Suprapubic skin (tissue), 4 donors: ENCODE measurements around the gene NCLN. TPM values are rescaled to one million over a fixed set of nuclear protein-coding genes. Genes with fewer than 3 reads are reported as not detected.

ENCODE experiments used
- DNase-seq, 2 donors: peaks; one replicate each; pipeline ENCODE4 v3.0.0-alpha.2; 2019; ENCODE audit warnings: low spot score in 2 of 2
- H3K27ac ChIP-seq: fragments of 200-600 bp; sonication (generic); one replicate; pipeline ENCODE4 v1.5.1; 2019
- H3K27me3 ChIP-seq: fragments of 200-600 bp; sonication (generic); one replicate; pipeline ENCODE4 v1.5.1; 2019
- H3K36me3 ChIP-seq: fragments of 200-600 bp; sonication (generic); one replicate; pipeline ENCODE4 v1.5.1; 2019
- H3K4me1 ChIP-seq: fragments of 200-600 bp; sonication (generic); one replicate; pipeline ENCODE4 v1.5.1; 2019
- H3K4me3 ChIP-seq: fragments of 200-600 bp; sonication (generic); one replicate; pipeline ENCODE4 v1.5.1; 2019; ENCODE audit warnings: mild to moderate bottlenecking
- H3K9me3 ChIP-seq: fragments of 200-600 bp; sonication (generic); one replicate; pipeline ENCODE4 v1.5.1; 2019
- EP300 ChIP-seq: sonication (generic); formaldehyde crosslinking; IDR thresholded peaks from one replicate; pipeline ENCODE4 v1.6.1; 2017; ENCODE audit warnings: antibody characterized with exemption
- POLR2A ChIP-seq, 2 donors: fragments of 450-650 bp; IDR thresholded peaks; one replicate each; pipeline ENCODE4 v1.6.1; 2017; ENCODE audit warnings: antibody characterized with exemption in 2 of 2, mild to moderate bottlenecking in 2 of 2, moderate library complexity in 2 of 2
- POLR2AphosphoS5 ChIP-seq, 3 donors: sonication (generic); formaldehyde crosslinking; IDR thresholded peaks; one replicate each; pipeline ENCODE4 v1.6.1; 2017; ENCODE audit warnings: antibody characterized with exemption in 3 of 3
- WGBS: methylation state at CpG from one replicate; pipeline ENCODE4 v1.1.5; 2018; 5-methylcytosine and 5-hydroxymethylcytosine counted together
- total RNA-seq, 4 donors: library from RNA; depleted of rRNA; stranded (reverse); fragments of >200 nt; gene quantifications; one replicate each; pipeline ENCODE4 v1.1.0, GENCODE V29; 2016
- TF ChIP-seq, protein P1 (sequence below), 2 donors: fragments of 200-600 bp in 1 of 2; fragments of 450-650 bp in 1 of 2; sonication (generic) in 1 of 2; IDR thresholded peaks; one replicate each; pipeline ENCODE4 v1.5.1; 2016 to 2019; ENCODE audit warnings: antibody characterized with exemption in 2 of 2, mild to moderate bottlenecking in 1 of 2, moderate library complexity in 1 of 2

Gene NCLN
- total RNA-seq, 4 donors from 2014 or later, result 31.1 to 66.7 (median 35.0) TPM

DNA sequence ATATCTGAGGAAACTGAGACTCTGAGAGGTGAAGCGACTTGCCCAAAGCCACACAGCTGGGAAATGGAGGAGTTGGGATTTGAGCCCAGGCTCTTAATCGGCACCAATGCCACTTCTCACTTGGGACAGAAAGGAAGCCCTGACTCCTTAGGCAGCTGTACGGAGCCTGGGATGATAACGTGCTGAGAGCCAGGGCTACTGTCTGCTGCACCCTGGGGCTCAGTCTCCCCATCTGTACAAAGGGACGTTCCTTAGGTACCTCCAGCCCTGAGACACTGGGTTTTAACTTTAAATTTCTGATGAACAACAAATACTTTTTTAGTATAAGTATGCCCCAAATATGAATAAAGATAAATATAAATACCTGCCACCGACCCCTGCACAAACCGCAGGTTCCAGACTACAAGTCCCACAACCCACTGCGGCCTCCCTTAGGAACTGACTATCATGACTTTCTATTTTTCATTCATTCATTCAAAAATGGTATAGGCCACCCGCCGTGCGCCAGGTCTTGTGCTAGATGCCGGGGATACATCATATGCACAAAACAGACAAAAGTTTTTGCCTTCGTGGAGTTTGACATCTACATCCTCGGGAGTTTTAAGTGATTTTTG is 776 bp upstream of the NCLN start:
- no peak for DNase-seq
- WGBS, result 13% methylated on average over 14 of the region's 14 CpGs
- H3K4me3 ChIP-seq, result peak overlapping the region; percentile 91

DNA sequence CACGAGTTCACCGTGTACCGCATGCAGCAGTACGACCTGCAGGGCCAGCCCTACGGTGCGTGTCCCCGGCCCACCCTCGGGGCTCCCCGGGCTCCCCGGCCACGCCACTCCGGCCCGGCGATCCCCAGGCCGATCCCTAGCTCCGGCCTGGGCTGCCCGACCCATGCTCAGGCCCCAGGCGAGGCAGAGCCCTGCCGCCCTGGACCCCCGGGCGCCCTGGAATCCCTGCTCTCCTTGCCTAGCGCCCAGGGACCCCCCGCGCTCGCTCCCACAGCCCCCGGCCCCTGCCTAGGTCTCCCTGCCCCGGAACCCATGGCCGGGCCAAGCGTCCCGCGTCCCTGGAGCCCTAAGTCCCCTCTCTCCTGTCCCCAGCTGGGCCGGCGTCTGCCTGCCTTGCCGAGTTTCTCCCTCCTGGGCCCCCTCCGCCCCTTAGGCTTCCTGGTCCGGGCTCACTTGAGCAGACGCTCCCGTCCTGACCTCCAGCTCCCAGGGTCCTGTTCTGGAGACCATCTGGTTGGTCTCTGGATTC is 494 bp downstream of the NCLN start:
- H3K4me3 ChIP-seq, result peak overlapping the region; percentile 91
- WGBS, result 0% methylated on average over 15 of the region's 38 CpGs

More for the DNA sequence above, 776 bp upstream of the NCLN start:
- H3K27me3 ChIP-seq, result no peaks in the 10 kb centered on the region
- H3K36me3 ChIP-seq, result no peaks in the 10 kb centered on the region
- no peaks in the 10 kb centered on the region for H3K9me3 ChIP-seq
- TF ChIP-seq POLR2AphosphoS5 (IDR thresholded peaks at IDR 0.05), result no peak
- TF ChIP-seq, protein P1, sequence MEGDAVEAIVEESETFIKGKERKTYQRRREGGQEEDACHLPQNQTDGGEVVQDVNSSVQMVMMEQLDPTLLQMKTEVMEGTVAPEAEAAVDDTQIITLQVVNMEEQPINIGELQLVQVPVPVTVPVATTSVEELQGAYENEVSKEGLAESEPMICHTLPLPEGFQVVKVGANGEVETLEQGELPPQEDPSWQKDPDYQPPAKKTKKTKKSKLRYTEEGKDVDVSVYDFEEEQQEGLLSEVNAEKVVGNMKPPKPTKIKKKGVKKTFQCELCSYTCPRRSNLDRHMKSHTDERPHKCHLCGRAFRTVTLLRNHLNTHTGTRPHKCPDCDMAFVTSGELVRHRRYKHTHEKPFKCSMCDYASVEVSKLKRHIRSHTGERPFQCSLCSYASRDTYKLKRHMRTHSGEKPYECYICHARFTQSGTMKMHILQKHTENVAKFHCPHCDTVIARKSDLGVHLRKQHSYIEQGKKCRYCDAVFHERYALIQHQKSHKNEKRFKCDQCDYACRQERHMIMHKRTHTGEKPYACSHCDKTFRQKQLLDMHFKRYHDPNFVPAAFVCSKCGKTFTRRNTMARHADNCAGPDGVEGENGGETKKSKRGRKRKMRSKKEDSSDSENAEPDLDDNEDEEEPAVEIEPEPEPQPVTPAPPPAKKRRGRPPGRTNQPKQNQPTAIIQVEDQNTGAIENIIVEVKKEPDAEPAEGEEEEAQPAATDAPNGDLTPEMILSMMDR (IDR thresholded peaks at IDR 0.05), result no peak
- no peak overlapping the region for H3K27ac ChIP-seq
- peaks cover 33% of the 10 kb centered on the region for H3K4me1 ChIP-seq

GRCh38 chr19:3186891-3187661 is 1.3 kb downstream of the NCLN start:
- H3K27me3 ChIP-seq, result no peaks in the 10 kb centered on the region
- DNase-seq, result no peak
- H3K4me1 ChIP-seq, result peaks cover 33% of the 10 kb centered on the region
- no peak overlapping the region for H3K27ac ChIP-seq
- TF ChIP-seq EP300 (no peak), POLR2A (IDR thresholded peaks at IDR 0.05) (no peak), POLR2AphosphoS5 (IDR thresholded peaks at IDR 0.05) (no peak)
- TF ChIP-seq, protein P1 (IDR thresholded peaks at IDR 0.05), result no peak
- no peaks in the 10 kb centered on the region for H3K9me3 ChIP-seq
- H3K36me3 ChIP-seq, result no peaks in the 10 kb centered on the region
- peak overlapping the region; percentile 91 for H3K4me3 ChIP-seq
- 71% methylated on average over 23 of the region's 23 CpGs for WGBS

More for the DNA sequence above, 494 bp downstream of the NCLN start:
- Histone ChIP-seq H3K27ac (peak overlapping the region; percentile 53), H3K27me3 (no peaks in the 10 kb centered on the region), H3K36me3 (no peaks in the 10 kb centered on the region), H3K9me3 (no peaks in the 10 kb centered on the region), H3K4me1 (peaks cover 33% of the 10 kb centered on the region)
- DNase-seq, result no peak
- TF ChIP-seq EP300 (no peak), POLR2AphosphoS5 (IDR thresholded peaks at IDR 0.05) (no peak), POLR2A (IDR thresholded peaks at IDR 0.05) (no peak)
- TF ChIP-seq, protein P1 (IDR thresholded peaks at IDR 0.05), result no peak

- DNase-seq, result no peak
- Histone ChIP-seq H3K27ac (no peak overlapping the region), H3K27me3 (no peaks in the 10 kb centered on the region), H3K36me3 (peaks cover under 1% of the 10 kb centered on the region), H3K4me3 (no peak overlapping the region), H3K4me1 (peaks cover 33% of the 10 kb centered on the region), H3K9me3 (no peaks in the 10 kb centered on the region)
- WGBS, result 83% methylated on average over 23 of the region's 36 CpGs
- TF ChIP-seq POLR2A (IDR thresholded peaks at IDR 0.05) (no peak), POLR2AphosphoS5 (IDR thresholded peaks at IDR 0.05) (no peak), EP300 (no peak)
- TF ChIP-seq, protein P1 (IDR thresholded peaks at IDR 0.05), result no peak
These were observed 2.2 kb downstream of the NCLN start for GRCh38 chr19:3187662-3188511.
